CD14-positive monocyte (primary cell): ENCODE results near the gene PDZD8. TPM values are rescaled to one million over a fixed set of nuclear protein-coding genes. Genes with fewer than 3 reads are reported as not detected.
A peak's percentile ranks its signal among the peaks of the same experiment; 100 is the strongest.
"Not testable (repeated sequence)": the region's sequence is repeated elsewhere in the genome, so short reads cannot be mapped to it uniquely, and the experiment has no call there.

ENCODE experiments used
- DNase-seq, 3 donors: peaks; one replicate each; pipeline ENCODE4 v3.0.0-alpha.2; 2011 to 2022
- H2AFZ ChIP-seq: 2 replicates; pipeline ENCODE4 v1.6.0; 2012; ENCODE audit warnings: mild to moderate bottlenecking, low read depth, low read length, inconsistent platforms; ENCODE audit not compliant: insufficient read depth, poor library complexity, severe bottlenecking
- H3K27ac ChIP-seq, 2 donors: 1 replicate in 1 of 2; 2 replicates in 1 of 2; pipeline ENCODE4 v1.5.1; 2012 to 2013; ENCODE audit warnings: low read length in 2 of 2, control low read depth in 1 of 2, inconsistent platforms in 1 of 2, low read depth in 1 of 2, mild to moderate bottlenecking in 1 of 2
- H3K27me3 ChIP-seq, 2 donors: one replicate each; pipeline versions ENCODE4 v1.6.0 to v1.6.1; 2011 to 2013; ENCODE audit warnings: low read length in 2 of 2; ENCODE audit not compliant: control insufficient read depth in 2 of 2, insufficient read depth in 2 of 2
- H3K36me3 ChIP-seq, 2 donors: replicated peaks in 1 of 2; 1 replicate in 1 of 2; 2 replicates in 1 of 2; pipeline versions ENCODE4 v1.5.1 to v1.6.1; 2012 to 2013; ENCODE audit warnings: low read length in 2 of 2, control low read depth in 1 of 2, inconsistent platforms in 1 of 2, mild to moderate bottlenecking in 1 of 2; ENCODE audit not compliant: insufficient read depth in 2 of 2, control insufficient read depth in 1 of 2
- H3K4me1 ChIP-seq, 2 donors: 1 replicate in 1 of 2; 2 replicates in 1 of 2; pipeline versions ENCODE4 v1.5.1 to v1.6.1; 2012 to 2013; ENCODE audit warnings: low read length in 2 of 2, control low read depth in 1 of 2, inconsistent platforms in 1 of 2, mild to moderate bottlenecking in 1 of 2, moderate library complexity in 1 of 2; ENCODE audit not compliant: insufficient read depth in 2 of 2, control insufficient read depth in 1 of 2
- H3K4me2 ChIP-seq: replicated peaks from 2 replicates; pipeline ENCODE3; 2012; ENCODE audit warnings: low read length, moderate library complexity, mild to moderate bottlenecking; ENCODE audit not compliant: poor library complexity, severe bottlenecking; ENCODE audit errors: extremely low read depth
- H3K4me3 ChIP-seq, 3 experiments: fragments of 200-600 bp in 1 of 3; sonication (generic) in 1 of 3; replicated peaks in 1 of 3; 1 replicate in 2 of 3; 2 replicates in 1 of 3; pipeline ENCODE4 v1.5.1; 2011 to 2013; ENCODE audit warnings: low read length in 3 of 3, mild to moderate bottlenecking in 3 of 3, control low read depth in 2 of 3, low read depth in 2 of 3, inconsistent platforms in 1 of 3, moderate library complexity in 1 of 3
- H3K79me2 ChIP-seq: 2 replicates; pipeline ENCODE4 v1.6.0; 2012; ENCODE audit warnings: mild to moderate bottlenecking, control low read depth, inconsistent platforms, low read length, moderate library complexity; ENCODE audit not compliant: insufficient read depth
- H3K9ac ChIP-seq: 2 replicates; pipeline ENCODE4 v1.6.0; 2017; ENCODE audit warnings: low read length, mild to moderate bottlenecking; ENCODE audit not compliant: insufficient read depth, poor library complexity, severe bottlenecking
- H3K9me3 ChIP-seq, 2 donors: replicated peaks in 1 of 2; 1 replicate in 1 of 2; 2 replicates in 1 of 2; pipeline versions ENCODE4 v1.5.1 to v1.6.1; 2012 to 2013; ENCODE audit warnings: low read length in 2 of 2, control low read depth in 1 of 2; ENCODE audit not compliant: control insufficient read depth in 1 of 2, insufficient read depth in 1 of 2
- H4K20me1 ChIP-seq: 2 replicates; pipeline ENCODE4 v1.6.0; 2012; ENCODE audit warnings: mild to moderate bottlenecking, low read length, control low read depth, moderate library complexity; ENCODE audit not compliant: insufficient read depth
- H3K27ac Mint-ChIP-seq, 7 donors: one replicate each; pipeline ENCODE4 v1.8.0; 2020; ENCODE audit warnings: mild to moderate bottlenecking in 7 of 7, mixed read lengths in 7 of 7, moderate library complexity in 6 of 7, inconsistent platforms in 2 of 7
- H3K27me3 Mint-ChIP-seq, 3 donors: one replicate each; pipeline ENCODE4 v1.8.0; 2021 to 2022; ENCODE audit warnings: low read depth in 3 of 3, mild to moderate bottlenecking in 3 of 3, mixed read lengths in 3 of 3, moderate library complexity in 3 of 3, inconsistent platforms in 1 of 3
- H3K36me3 Mint-ChIP-seq, 2 donors: one replicate each; pipeline ENCODE4 v1.8.0; 2020; ENCODE audit warnings: mixed read lengths in 2 of 2, inconsistent platforms in 1 of 2, mild to moderate bottlenecking in 1 of 2
- H3K4me1 Mint-ChIP-seq: one replicate; pipeline ENCODE4 v1.8.0; 2020; ENCODE audit warnings: mild to moderate bottlenecking, mixed read lengths
- H3K4me3 Mint-ChIP-seq, 2 donors: one replicate each; pipeline ENCODE4 v1.8.0; 2020; ENCODE audit warnings: mild to moderate bottlenecking in 2 of 2, mixed read lengths in 2 of 2, moderate library complexity in 1 of 2
- H3K9me3 Mint-ChIP-seq, 7 donors: one replicate each; pipeline ENCODE4 v1.8.0; 2020 to 2022; ENCODE audit warnings: mixed read lengths in 7 of 7, mild to moderate bottlenecking in 6 of 7, moderate library complexity in 6 of 7, inconsistent platforms in 2 of 7
- WGBS: methylation state at CpG from one replicate; pipeline ENCODE4 v1.1.5; 2013; ENCODE audit warnings: missing lambda C conversion rate; ENCODE audit not compliant: insufficient coverage; 5-methylcytosine and 5-hydroxymethylcytosine counted together
- intact Hi-C, 2 donors: fragments of 100-400 bp; cut with micrococcal nuclease; formaldehyde crosslinking; loops; one replicate each; pipeline versions ENCODE4 v1.15.0 to v1.15.1; 2023
- polyA plus RNA-seq, 3 donors: library from polyadenylated mRNA; depleted of rRNA in 1 of 3; unstranded in 2 of 3; stranded (reverse) in 1 of 3; fragments of 300-500 nt in 2 of 3; fragments of >200 nt in 1 of 3; fragmentation: Illumina TruSeq in 2 of 3; gene quantifications; 1 replicate in 2 of 3; 2 replicates in 1 of 3; pipeline ENCODE4 v1.2.3, GENCODE V29; 2012 to 2021
- TF ChIP-seq, protein P1 (sequence below): fragments of 200-600 bp; IDR thresholded peaks from one replicate; pipeline ENCODE4 v1.8.0; 2022; ENCODE audit warnings: antibody characterized with exemption, mild to moderate bottlenecking

PDZD8 gene
- polyA plus RNA-seq, 3 donors: 4.6 to 104 (median 9.0) TPM

DNA sequence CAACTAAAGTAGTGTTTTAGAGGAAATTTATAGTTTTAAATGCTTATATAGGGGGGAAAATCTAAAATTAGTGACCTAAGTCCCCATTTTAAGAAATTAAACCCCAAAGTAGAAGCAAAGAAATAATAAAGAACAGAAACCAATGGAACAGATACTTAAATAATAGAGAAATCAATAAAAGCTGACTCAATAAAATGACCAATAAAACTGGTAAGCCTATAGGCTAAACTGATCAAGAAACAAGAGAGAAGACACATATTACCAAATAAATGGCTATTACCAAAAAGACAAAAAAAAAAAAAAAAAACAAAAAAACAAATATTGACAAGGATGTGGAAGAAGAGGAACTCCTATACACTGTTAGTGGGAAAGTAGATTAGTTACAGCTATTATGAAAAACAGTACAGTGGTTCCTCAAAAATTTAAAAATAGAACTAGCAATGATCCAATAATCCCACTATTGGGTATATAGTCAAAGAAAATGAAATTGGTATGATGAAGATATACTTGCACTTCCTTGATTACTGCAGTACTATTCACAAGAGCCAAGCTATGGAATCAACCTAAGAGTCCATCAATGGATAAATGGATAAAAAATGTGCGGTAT, 81.1 kb downstream of the PDZD8 start:
- Mint-ChIP-seq H3K4me3 (no peak overlapping the region), H3K27ac (peak overlapping the region in 1 of 7 donors; percentile 3), H3K36me3 (peaks cover 13 to 20% of the 10 kb centered on the region in 2 donors), H3K9me3 (peaks cover 0 to 2% (median 0%) of the 10 kb centered on the region in 7 donors), H3K27me3 (no peaks in the 10 kb centered on the region), H3K4me1 (peaks cover 14% of the 10 kb centered on the region)
- intact Hi-C loops: no loop called here
- no peak overlapping the region for H3K4me3 ChIP-seq
- WGBS: no CpG with 5 or more reads among the region's 1 CpG
- no peaks in the 10 kb centered on the region for H3K9me3 ChIP-seq
- no peak for DNase-seq
- no peak overlapping the region for H3K27ac ChIP-seq
- no peak overlapping the region for H3K4me2 ChIP-seq
- H4K20me1 ChIP-seq: peaks cover 46% of the 10 kb centered on the region
- H3K27me3 ChIP-seq: no peaks in the 10 kb centered on the region
- H3K79me2 ChIP-seq: peaks cover 34% of the 10 kb centered on the region
- H3K4me1 ChIP-seq: no peaks in the 10 kb centered on the region
- TF ChIP-seq, protein P1, sequence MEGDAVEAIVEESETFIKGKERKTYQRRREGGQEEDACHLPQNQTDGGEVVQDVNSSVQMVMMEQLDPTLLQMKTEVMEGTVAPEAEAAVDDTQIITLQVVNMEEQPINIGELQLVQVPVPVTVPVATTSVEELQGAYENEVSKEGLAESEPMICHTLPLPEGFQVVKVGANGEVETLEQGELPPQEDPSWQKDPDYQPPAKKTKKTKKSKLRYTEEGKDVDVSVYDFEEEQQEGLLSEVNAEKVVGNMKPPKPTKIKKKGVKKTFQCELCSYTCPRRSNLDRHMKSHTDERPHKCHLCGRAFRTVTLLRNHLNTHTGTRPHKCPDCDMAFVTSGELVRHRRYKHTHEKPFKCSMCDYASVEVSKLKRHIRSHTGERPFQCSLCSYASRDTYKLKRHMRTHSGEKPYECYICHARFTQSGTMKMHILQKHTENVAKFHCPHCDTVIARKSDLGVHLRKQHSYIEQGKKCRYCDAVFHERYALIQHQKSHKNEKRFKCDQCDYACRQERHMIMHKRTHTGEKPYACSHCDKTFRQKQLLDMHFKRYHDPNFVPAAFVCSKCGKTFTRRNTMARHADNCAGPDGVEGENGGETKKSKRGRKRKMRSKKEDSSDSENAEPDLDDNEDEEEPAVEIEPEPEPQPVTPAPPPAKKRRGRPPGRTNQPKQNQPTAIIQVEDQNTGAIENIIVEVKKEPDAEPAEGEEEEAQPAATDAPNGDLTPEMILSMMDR: no peak
- no peak overlapping the region for H3K9ac ChIP-seq
- H2AFZ ChIP-seq: no peak overlapping the region
- H3K36me3 ChIP-seq: peaks cover 9 to 11% of the 10 kb centered on the region in 2 donors

DNA sequence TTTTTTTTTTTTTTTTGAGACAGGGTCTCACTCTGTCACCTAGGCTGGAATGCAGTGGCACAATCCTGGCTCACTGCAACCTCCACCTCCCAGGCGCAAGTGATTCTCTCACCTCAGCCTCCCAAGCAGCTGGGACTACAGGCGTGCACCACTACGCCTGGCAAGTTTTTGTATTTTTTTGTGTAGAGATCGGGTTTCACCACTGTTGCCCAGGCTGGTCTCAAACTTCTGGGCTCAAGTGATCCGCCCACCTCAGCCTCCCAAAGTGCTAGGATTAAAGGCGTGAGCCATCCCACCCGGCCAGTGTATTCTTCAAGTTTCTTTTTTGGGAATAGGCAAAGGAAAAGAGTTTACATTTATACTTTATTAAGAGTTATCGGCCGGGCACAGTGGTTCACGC, 84.4 kb downstream of the PDZD8 start:
- H3K27me3 ChIP-seq, H3K9me3 ChIP-seq, H3K4me2 ChIP-seq, H3K4me1 ChIP-seq, H3K4me3 Mint-ChIP-seq, DNase-seq, H3K27me3 Mint-ChIP-seq, intact Hi-C loops, H3K9ac ChIP-seq, H3K27ac ChIP-seq, H2AFZ ChIP-seq, H3K9me3 Mint-ChIP-seq, H3K4me3 ChIP-seq, H3K27ac Mint-ChIP-seq: not testable (repeated sequence)
- H4K20me1 ChIP-seq: peaks cover 33% of the 10 kb centered on the region
- H3K36me3 Mint-ChIP-seq: peaks cover 13 to 19% of the 10 kb centered on the region in 2 donors
- peaks cover 14% of the 10 kb centered on the region for H3K4me1 Mint-ChIP-seq
- H3K36me3 ChIP-seq: peaks cover 12 to 42% of the 10 kb centered on the region in 2 donors
- H3K79me2 ChIP-seq: peaks cover 24% of the 10 kb centered on the region
- 95% methylated on average over 4 of the region's 10 CpGs for WGBS
